ENCODE measurements around the gene STUB1.
A peak's percentile ranks its signal among the peaks of the same experiment; 100 is the strongest.
"Not testable (repeated sequence)": the region's sequence is repeated elsewhere in the genome, so short reads cannot be mapped to it uniquely, and the experiment has no call there.

Gene STUB1

GRCh38 chr16:698911-699671 lies 18.9 kb downstream of the STUB1 start:
- DNase-seq, result no peak

GRCh38 chr16:700684-701584 lies 20.7 kb downstream of the STUB1 start:
- DNase-seq, result no peak

- no peak for DNase-seq
Observed at GRCh38 chr16:702341-702740, 22.1 kb downstream of the STUB1 start.

GRCh38 chr16:703406-703805 lies 23.2 kb downstream of the STUB1 start:
- DNase-seq, result no peak

GRCh38 chr16:704047-704446 lies 23.8 kb downstream of the STUB1 start:
- no peak for DNase-seq

GRCh38 chr16:704552-705380 lies 24.6 kb downstream of the STUB1 start:
- no peak for DNase-seq

- no peak for DNase-seq
Observed at GRCh38 chr16:705431-706188, 25.4 kb downstream of the STUB1 start, which contains the start of gene FBXL16. Gene FBXL16, minus strand, starts transcription at chr16:705801. Its CDS starts 8,396 bp downstream, at chr16:697405.

- no peak for DNase-seq
Observed at GRCh38 chr16:706189-707061, 26.2 kb downstream of the STUB1 start.

GRCh38 chr16:707062-707538 lies 26.9 kb downstream of the STUB1 start:
- DNase-seq, result no peak

- DNase-seq, result no peak
Observed at GRCh38 chr16:708019-708418, 27.8 kb downstream of the STUB1 start.

- DNase-seq, result no peak
Observed at GRCh38 chr16:708959-709358, 28.7 kb downstream of the STUB1 start.

GRCh38 chr16:709566-710499 lies 29.6 kb downstream of the STUB1 start:
- DNase-seq, result no peak

GRCh38 chr16:710500-711075 lies 30.4 kb downstream of the STUB1 start:
- DNase-seq, result no peak

GRCh38 chr16:711084-711483 lies 30.9 kb downstream of the STUB1 start:
- no peak for DNase-seq

GRCh38 chr16:711548-712320 lies 31.5 kb downstream of the STUB1 start:
- DNase-seq, result peak; percentile 35 to 44

- DNase-seq, result not testable (repeated sequence)
Observed at GRCh38 chr16:712740-713250, 32.6 kb downstream of the STUB1 start.

GRCh38 chr16:714079-714478 lies 33.9 kb downstream of the STUB1 start:
- no peak for DNase-seq

Measured in bone marrow (tissue), 2 donors.